Stomach (tissue), 9 donors: Measurements from ENCODE around the gene ATF2. TPM values are rescaled to one million over a fixed set of nuclear protein-coding genes. Genes with fewer than 3 reads are reported as not detected.

ENCODE experiments used
- DNase-seq, 2 donors: peaks; one replicate each; pipeline versions ENCODE4 v3.0.0 to v3.0.0-alpha.2; 2013 to 2019
- H3K27ac ChIP-seq, 5 donors: fragments of 200-600 bp in 4 of 5; sonication (generic) in 4 of 5; one replicate each; pipeline ENCODE4 v1.5.1; 2013 to 2019; ENCODE audit warnings: mild to moderate bottlenecking in 1 of 5, moderate library complexity in 1 of 5
- H3K27me3 ChIP-seq, 3 donors: fragments of 200-600 bp; sonication (generic); one replicate each; pipeline ENCODE4 v1.5.1; 2017 to 2019; ENCODE audit warnings: mixed run types in 1 of 3
- H3K36me3 ChIP-seq, 4 donors: fragments of 200-600 bp; sonication (generic); 1 replicate in 3 of 4; 2 replicates in 1 of 4; pipeline ENCODE4 v1.5.1; 2016 to 2019
- H3K4me1 ChIP-seq, 4 donors: fragments of 200-600 bp; sonication (generic); one replicate each; pipeline ENCODE4 v1.5.1; 2016 to 2019
- H3K4me3 ChIP-seq, 4 donors: fragments of 200-600 bp; sonication (generic) in 3 of 4; one replicate each; pipeline ENCODE4 v1.5.1; 2016 to 2019; ENCODE audit warnings: mild to moderate bottlenecking in 1 of 4
- H3K9me3 ChIP-seq, 4 donors: fragments of 200-600 bp; sonication (generic); one replicate each; pipeline ENCODE4 v1.5.1; 2016 to 2019
- CTCF ChIP-seq, 7 experiments: fragments of 450-650 bp in 4 of 7; fragments of 200-600 bp in 3 of 7; sonication (generic) in 3 of 7; IDR thresholded peaks; one replicate each; pipeline ENCODE4 v1.5.1; 2016 to 2019; ENCODE audit warnings: antibody characterized with exemption in 7 of 7, control low read depth in 2 of 7, mild to moderate bottlenecking in 1 of 7
- EP300 ChIP-seq: sonication (generic); formaldehyde crosslinking; IDR thresholded peaks from one replicate; pipeline ENCODE4 v1.6.1; 2017; ENCODE audit warnings: antibody characterized with exemption
- POLR2A ChIP-seq, 4 donors: fragments of 450-650 bp; IDR thresholded peaks; one replicate each; pipeline ENCODE4 v1.6.1; 2016; ENCODE audit warnings: antibody characterized with exemption in 4 of 4, control low read depth in 2 of 4, mild to moderate bottlenecking in 1 of 4, moderate library complexity in 1 of 4
- POLR2AphosphoS5 ChIP-seq, 3 donors: sonication (generic); formaldehyde crosslinking; IDR thresholded peaks; one replicate each; pipeline ENCODE4 v1.6.1; 2016; ENCODE audit warnings: antibody characterized with exemption in 3 of 3
- WGBS, 5 donors: extraction: QIAGEN DNeasy Blood & Tissue Kit in 3 of 5; methylation state at CpG; one replicate each; pipeline versions ENCODE4 v1.1.5 to v1.1.7; 2013 to 2018; 5-methylcytosine and 5-hydroxymethylcytosine counted together
- intact Hi-C: fragments of 100-400 bp; cut with DNase I; formaldehyde crosslinking; loops from one replicate; pipeline ENCODE4 v1.15.1; 2023; ENCODE audit warnings: low total_unique reads
- polyA plus RNA-seq, 3 donors: library from polyadenylated mRNA; stranded (reverse); fragments of 200-250 nt; gene quantifications; one replicate each; pipeline ENCODE4 v1.2.3, GENCODE V29; 2013
- total RNA-seq, 5 donors: library from RNA; depleted of rRNA; stranded (reverse); fragments of >200 nt; gene quantifications; one replicate each; pipeline versions ENCODE4 v1.1.0 to v1.2.3, GENCODE V29; 2014 to 2016
- donor health status: healthy with polysubstance abuse.
- donor health status: Bipolar disorder and iron deficiency.
- donor health status: healthy.

The ATF2 gene
- total and polyA plus RNA-seq, 8 donors: 6.7 to 74.1 (median 28.4) TPM

GRCh38 chr2:175152242-175152641, 15.8 kb downstream of the ATF2 start:
- Histone ChIP-seq H3K9me3 (no peaks in the 10 kb centered on the region), H3K4me1 (peaks cover 11 to 55% (median 31%) of the 10 kb centered on the region in 4 donors), H3K27me3 (no peaks in the 10 kb centered on the region), H3K36me3 (no peaks in the 10 kb centered on the region), H3K4me3 (no peak overlapping the region), H3K27ac (no peak overlapping the region)
- intact Hi-C loops: no loop called here
- no peak for DNase-seq
- TF ChIP-seq POLR2A (IDR thresholded peaks at IDR 0.05) (no peak), CTCF (IDR thresholded peaks at IDR 0.05) (no peak), POLR2AphosphoS5 (IDR thresholded peaks at IDR 0.05) (no peak), EP300 (no peak)
- 30 to 59% (median 36%) methylated on average over 2 of the region's 2 CpGs for WGBS, 5 donors

- Histone ChIP-seq H3K4me3 (no peak overlapping the region), H3K27ac (no peak overlapping the region), H3K9me3 (no peaks in the 10 kb centered on the region), H3K36me3 (no peaks in the 10 kb centered on the region), H3K4me1 (peaks cover 11 to 52% (median 32%) of the 10 kb centered on the region in 4 donors), H3K27me3 (no peaks in the 10 kb centered on the region)
- intact Hi-C loops: no loop called here
- no peak for DNase-seq
- WGBS, 5 donors: 70 to 91% (median 78%) methylated on average over 1 of the region's 1 CpG
- no peak for TF ChIP-seq EP300
These were observed 16.2 kb downstream of the ATF2 start for GRCh38 chr2:175151791-175152190.

- H3K27ac ChIP-seq: no peak overlapping the region
- 65 to 86% (median 81%) methylated on average over 4 of the region's 4 CpGs for WGBS, 5 donors
- intact Hi-C loops: no loop called here
- peaks cover 2 to 34% (median 16%) of the 10 kb centered on the region in 4 donors for H3K4me1 ChIP-seq
- no peaks in the 10 kb centered on the region for H3K27me3 ChIP-seq
- TF ChIP-seq EP300: no peak
- TF ChIP-seq CTCF (IDR thresholded peaks at IDR 0.05): no peak
- TF ChIP-seq POLR2AphosphoS5 (IDR thresholded peaks at IDR 0.05): no peak
- no peak for TF ChIP-seq POLR2A (IDR thresholded peaks at IDR 0.05)
- H3K9me3 ChIP-seq: no peaks in the 10 kb centered on the region
- H3K36me3 ChIP-seq: peaks cover 0 to 9% (median 2%) of the 10 kb centered on the region in 4 donors
- no peak for DNase-seq
- no peak overlapping the region for H3K4me3 ChIP-seq
These were observed 20.8 kb downstream of the ATF2 start for GRCh38 chr2:175147186-175147585.

DNA sequence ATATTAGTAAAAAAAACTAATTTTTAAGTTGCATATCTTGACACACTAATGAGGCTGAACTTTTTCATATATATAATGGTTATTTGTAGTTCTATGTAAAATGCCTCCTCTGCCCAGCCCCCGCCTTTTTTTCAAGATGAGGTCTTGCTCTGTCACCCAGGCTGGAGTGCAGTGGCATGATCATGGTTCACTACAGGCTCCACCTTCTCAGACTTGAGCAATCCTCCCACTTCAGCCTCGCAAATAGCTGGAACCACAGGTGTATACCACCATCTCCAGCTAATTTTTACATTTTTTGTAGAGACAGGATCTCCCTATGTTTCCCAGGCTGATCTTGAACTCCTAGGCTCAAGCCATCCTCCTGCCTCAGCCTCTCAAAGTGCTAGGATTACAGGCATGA, 24.3 kb downstream of the ATF2 start:
- 68 to 99% (median 98%) methylated on average over 2 of the region's 2 CpGs for WGBS, 5 donors
- Histone ChIP-seq H3K4me3 (no peak overlapping the region), H3K27me3 (no peaks in the 10 kb centered on the region), H3K9me3 (no peaks in the 10 kb centered on the region), H3K4me1 (peaks cover 0 to 22% (median 11%) of the 10 kb centered on the region in 4 donors), H3K36me3 (peaks cover 0 to 21% (median 2%) of the 10 kb centered on the region in 4 donors), H3K27ac (no peak overlapping the region)
- DNase-seq: no peak
- TF ChIP-seq POLR2AphosphoS5 (IDR thresholded peaks at IDR 0.05): no peak
- no peak for TF ChIP-seq EP300
- TF ChIP-seq POLR2A (IDR thresholded peaks at IDR 0.05): no peak
- no peak for TF ChIP-seq CTCF (IDR thresholded peaks at IDR 0.05)
- intact Hi-C loops: no loop called here

GRCh38 chr2:175143191-175143590, 24.8 kb downstream of the ATF2 start:
- DNase-seq: no peak
- Histone ChIP-seq H3K27ac (no peak overlapping the region), H3K4me3 (no peak overlapping the region), H3K36me3 (peaks cover 0 to 23% (median 2%) of the 10 kb centered on the region in 4 donors), H3K4me1 (peaks cover 0 to 22% (median 9%) of the 10 kb centered on the region in 4 donors), H3K27me3 (no peaks in the 10 kb centered on the region), H3K9me3 (no peaks in the 10 kb centered on the region)
- intact Hi-C loops: no loop called here
- 86 to 96% (median 96%) methylated on average over 1 of the region's 1 CpG for WGBS, 5 donors
- TF ChIP-seq EP300: no peak
